ENCODE measurements around the gene SLC9A5. TPM values are rescaled to one million over a fixed set of nuclear protein-coding genes. Genes with fewer than 3 reads are reported as not detected.

The SLC9A5 gene
- total RNA-seq, 2 donors from 2014 or later: 0.27 to 2.6 TPM

DNA sequence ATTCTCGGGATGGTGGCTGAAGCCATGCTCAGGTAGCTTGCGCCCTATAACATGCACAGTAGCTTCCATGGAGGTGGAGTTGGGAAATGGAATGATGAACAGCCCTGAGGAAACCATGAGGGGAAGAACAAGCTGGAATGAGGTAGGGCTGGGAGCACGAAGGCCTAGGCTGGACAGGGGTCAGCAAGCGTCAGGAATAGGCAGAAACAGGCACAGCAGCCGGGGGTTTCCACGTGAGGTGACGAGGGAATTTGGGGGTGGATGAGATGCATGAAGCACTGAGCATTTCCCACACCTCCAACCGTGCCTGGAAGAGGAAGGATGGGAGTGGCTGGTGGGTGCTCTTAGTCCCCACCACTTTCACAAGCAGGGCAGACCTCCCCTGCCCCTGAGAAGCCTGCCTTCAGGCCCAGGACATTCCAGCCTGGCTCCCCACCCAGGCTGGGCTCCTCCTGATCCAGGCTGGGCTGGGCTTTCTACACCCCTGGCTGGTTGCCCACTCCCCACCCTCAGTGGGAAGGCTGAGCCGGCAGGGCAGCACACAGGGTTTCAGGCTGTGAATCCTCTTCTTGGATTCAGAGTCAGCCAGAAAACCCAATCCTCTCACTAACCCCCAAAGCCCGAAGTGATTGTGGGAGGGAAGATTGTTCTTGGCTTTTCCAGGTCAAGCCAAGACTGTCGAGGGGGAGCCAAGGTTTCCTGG, 52.5 kb downstream of the SLC9A5 start:
- no peaks in the 10 kb centered on the region for H3K36me3 ChIP-seq
- 52% methylated on average over 11 of the region's 11 CpGs for WGBS
- no peaks in the 10 kb centered on the region for H3K27me3 ChIP-seq (replicated peaks; ENCODE audit: insufficient read depth)
- H3K27ac ChIP-seq: peak overlapping the region; percentile 3 to 62
- H3K4me1 ChIP-seq (replicated peaks): peaks cover 8% of the 10 kb centered on the region
- H3K9me3 ChIP-seq: no peaks in the 10 kb centered on the region
- no peak overlapping the region for H3K4me3 ChIP-seq
- intact Hi-C loops (cut with DNase I): no loop called here
- TF ChIP-seq POLR2AphosphoS5 (IDR thresholded peaks at IDR 0.05): peak; percentile 12
- TF ChIP-seq, protein P1, sequence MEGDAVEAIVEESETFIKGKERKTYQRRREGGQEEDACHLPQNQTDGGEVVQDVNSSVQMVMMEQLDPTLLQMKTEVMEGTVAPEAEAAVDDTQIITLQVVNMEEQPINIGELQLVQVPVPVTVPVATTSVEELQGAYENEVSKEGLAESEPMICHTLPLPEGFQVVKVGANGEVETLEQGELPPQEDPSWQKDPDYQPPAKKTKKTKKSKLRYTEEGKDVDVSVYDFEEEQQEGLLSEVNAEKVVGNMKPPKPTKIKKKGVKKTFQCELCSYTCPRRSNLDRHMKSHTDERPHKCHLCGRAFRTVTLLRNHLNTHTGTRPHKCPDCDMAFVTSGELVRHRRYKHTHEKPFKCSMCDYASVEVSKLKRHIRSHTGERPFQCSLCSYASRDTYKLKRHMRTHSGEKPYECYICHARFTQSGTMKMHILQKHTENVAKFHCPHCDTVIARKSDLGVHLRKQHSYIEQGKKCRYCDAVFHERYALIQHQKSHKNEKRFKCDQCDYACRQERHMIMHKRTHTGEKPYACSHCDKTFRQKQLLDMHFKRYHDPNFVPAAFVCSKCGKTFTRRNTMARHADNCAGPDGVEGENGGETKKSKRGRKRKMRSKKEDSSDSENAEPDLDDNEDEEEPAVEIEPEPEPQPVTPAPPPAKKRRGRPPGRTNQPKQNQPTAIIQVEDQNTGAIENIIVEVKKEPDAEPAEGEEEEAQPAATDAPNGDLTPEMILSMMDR (IDR thresholded peaks at IDR 0.05): no peak
- peak; percentile 39 for DNase-seq (ENCODE audit: low spot score)

DNA sequence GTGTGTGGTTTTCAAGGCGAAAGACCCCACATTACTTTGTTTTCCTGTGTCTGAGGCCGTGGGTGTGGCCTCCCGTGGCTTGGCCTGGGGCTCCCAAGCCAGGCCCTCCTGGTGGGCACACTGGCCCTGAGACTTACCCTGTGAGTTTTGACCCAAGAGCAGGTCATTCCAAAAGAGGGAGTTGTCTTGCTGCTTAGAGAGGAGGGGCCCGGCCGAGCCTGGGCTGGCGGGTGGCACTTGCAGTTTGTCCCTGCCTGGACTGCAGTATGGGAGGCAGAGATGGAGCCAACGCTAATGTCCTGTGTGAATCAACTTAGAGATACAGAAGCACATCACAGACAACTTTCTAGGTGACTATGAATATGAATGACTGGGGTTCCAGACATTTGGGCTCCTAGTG, 53.3 kb downstream of the SLC9A5 start:
- TF ChIP-seq POLR2A (IDR thresholded peaks at IDR 0.05): no peak
- TF ChIP-seq POLR2AphosphoS5 (IDR thresholded peaks at IDR 0.05): no peak
- TF ChIP-seq, protein P1 (IDR thresholded peaks at IDR 0.05): no peak
- 35% methylated on average over 7 of the region's 7 CpGs for WGBS
- intact Hi-C loops (cut with DNase I): no loop called here

DNA sequence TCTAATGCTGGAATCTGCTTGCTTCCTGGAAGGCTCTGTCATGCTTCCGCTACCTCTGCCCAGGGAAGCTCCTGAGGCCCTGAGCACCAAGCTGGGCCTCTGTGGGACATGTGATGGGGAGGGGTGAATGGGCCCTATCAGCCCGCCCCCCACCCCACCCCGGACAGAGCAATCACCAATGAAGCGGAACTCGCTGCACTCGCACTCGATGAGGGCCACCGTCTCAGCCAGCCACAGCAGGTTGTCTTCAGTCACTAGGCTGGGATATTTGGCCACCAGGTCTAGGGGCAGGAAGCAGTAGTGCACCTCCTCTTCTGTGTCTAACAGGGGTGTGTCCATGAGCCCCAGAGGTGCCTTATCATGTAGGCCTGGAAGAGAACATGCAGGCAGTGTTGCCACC, 54.2 kb downstream of the SLC9A5 start:
- Histone ChIP-seq H3K4me1 (replicated peaks) (peaks cover 8% of the 10 kb centered on the region), H3K4me3 (no peak overlapping the region), H3K36me3 (no peaks in the 10 kb centered on the region), H3K27me3 (replicated peaks; ENCODE audit: insufficient read depth) (no peaks in the 10 kb centered on the region), H3K9me3 (no peaks in the 10 kb centered on the region), H3K27ac (peak overlapping the region in 1 of 2 donors; percentile 62)
- intact Hi-C loops (cut with DNase I): no loop called here
- WGBS: 82% methylated on average over 8 of the region's 8 CpGs
- no peak for TF ChIP-seq POLR2A (IDR thresholded peaks at IDR 0.05)
- no peak for TF ChIP-seq POLR2AphosphoS5 (IDR thresholded peaks at IDR 0.05)
- TF ChIP-seq, protein P1 (IDR thresholded peaks at IDR 0.05): no peak
- no peak for DNase-seq (ENCODE audit: low spot score)

More for the DNA sequence above, 53.3 kb downstream of the SLC9A5 start:
- H3K4me1 ChIP-seq (replicated peaks): peaks cover 8% of the 10 kb centered on the region
- no peaks in the 10 kb centered on the region for H3K36me3 ChIP-seq
- no peak for DNase-seq (ENCODE audit: low spot score)
- peak overlapping the region; percentile 3 to 62 for H3K27ac ChIP-seq
- H3K4me3 ChIP-seq: no peak overlapping the region
- no peaks in the 10 kb centered on the region for H3K27me3 ChIP-seq (replicated peaks; ENCODE audit: insufficient read depth)
- H3K9me3 ChIP-seq: no peaks in the 10 kb centered on the region

DNA sequence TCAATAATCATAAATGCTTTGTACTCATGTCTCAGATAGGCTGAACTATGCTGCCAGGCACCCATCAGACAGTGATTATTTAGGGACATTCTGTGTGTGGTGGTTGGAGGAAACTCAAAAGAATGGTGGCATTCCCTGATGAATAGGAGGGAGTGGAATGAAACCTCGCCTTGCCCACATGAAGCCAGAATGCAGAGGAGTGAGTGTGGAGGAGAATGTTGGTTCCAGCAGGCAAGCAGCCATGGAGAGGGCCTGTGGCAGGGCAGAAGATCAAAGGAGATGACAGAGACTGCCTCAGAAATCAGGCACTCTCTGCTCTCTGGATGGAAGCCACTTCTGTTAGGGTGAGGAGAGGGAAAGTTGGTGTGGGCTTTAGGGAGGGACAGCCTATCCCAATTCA, 55.2 kb downstream of the SLC9A5 start:
- 42% methylated on average over 1 of the region's 1 CpG for WGBS
- intact Hi-C loops (cut with DNase I): no loop called here
- Histone ChIP-seq H3K4me3 (no peak overlapping the region), H3K9me3 (no peaks in the 10 kb centered on the region), H3K36me3 (no peaks in the 10 kb centered on the region), H3K27me3 (replicated peaks; ENCODE audit: insufficient read depth) (no peaks in the 10 kb centered on the region), H3K27ac (no peak overlapping the region), H3K4me1 (replicated peaks) (peaks cover 8% of the 10 kb centered on the region)
- no peak for DNase-seq (ENCODE audit: low spot score)
- TF ChIP-seq POLR2AphosphoS5 (IDR thresholded peaks at IDR 0.05): no peak
- no peak for TF ChIP-seq POLR2A (IDR thresholded peaks at IDR 0.05)
- TF ChIP-seq, protein P1 (IDR thresholded peaks at IDR 0.05): no peak
